Epithelial cell of esophagus (primary cell): Measurements from ENCODE around the gene SUPT3H.

Experiments used
- DNase-seq: peaks from one replicate; pipeline ENCODE4 v3.0.0; 2010; ENCODE audit warnings: low read depth
- H3K4me3 ChIP-seq: 2 replicates; pipeline ENCODE4 v1.5.1; 2011; ENCODE audit warnings: mild to moderate bottlenecking, low read length, control low read depth
- CTCF ChIP-seq: IDR thresholded peaks from 2 replicates; pipeline ENCODE4 v1.5.1; 2011; ENCODE audit warnings: low read depth, mild to moderate bottlenecking, low read length, control low read depth, inconsistent platforms; ENCODE audit not compliant: insufficient read depth; ENCODE audit errors: missing control alignments

The SUPT3H gene

GRCh38 chr6:45376310-45377042 lies 1.3 kb downstream of the SUPT3H start:
- peak; percentile 6 for DNase-seq
- TF ChIP-seq CTCF = no peak
- H3K4me3 ChIP-seq = peak overlapping the region; percentile 72

- no peak for TF ChIP-seq CTCF
- DNase-seq = no peak
Observed at GRCh38 chr6:45375449-45375848, 2.3 kb downstream of the SUPT3H start.

GRCh38 chr6:45371924-45372573 lies 5.7 kb downstream of the SUPT3H start:
- no peak overlapping the region for H3K4me3 ChIP-seq
- no peak for DNase-seq
- no peak for TF ChIP-seq CTCF

More at GRCh38 chr6:45375449-45375848, 2.3 kb downstream of the SUPT3H start:
- no peak overlapping the region for H3K4me3 ChIP-seq

GRCh38 chr6:45369870-45370269 lies 7.9 kb downstream of the SUPT3H start:
- DNase-seq = no peak
- H3K4me3 ChIP-seq = no peak overlapping the region
- TF ChIP-seq CTCF = no peak

- H3K4me3 ChIP-seq = no peak overlapping the region
- TF ChIP-seq CTCF = no peak
- no peak for DNase-seq
Observed at GRCh38 chr6:45367999-45368398, 9.7 kb downstream of the SUPT3H start.

- TF ChIP-seq CTCF = no peak
- H3K4me3 ChIP-seq = no peak overlapping the region
- no peak for DNase-seq
Observed at GRCh38 chr6:45366534-45366933, 11.2 kb downstream of the SUPT3H start.
